ENCODE measurements around the gene KCNMA1.

The KCNMA1 gene

DNA sequence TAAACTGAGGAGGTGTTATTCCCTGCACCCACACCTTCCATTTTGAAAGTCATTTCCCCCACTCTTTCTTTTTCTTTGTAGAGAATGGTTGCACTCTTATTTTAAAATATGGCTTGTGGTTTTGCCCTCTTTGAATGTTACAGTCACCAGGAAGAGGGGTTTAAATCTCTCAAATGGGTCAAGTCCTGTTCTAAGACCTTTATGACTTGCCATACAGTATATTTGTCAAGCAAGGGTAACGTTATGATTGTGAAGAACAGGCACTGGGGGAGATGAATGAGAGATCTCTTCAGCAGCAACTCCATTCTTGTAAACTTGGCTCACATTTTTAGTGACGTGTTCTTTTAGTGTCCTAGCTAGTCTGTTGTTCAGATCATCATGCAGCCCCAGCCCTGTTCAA, 634.7 kb downstream of the KCNMA1 start:
- in situ Hi-C loops (cut with HindIII; ENCODE audit: low sequenced_read_pairs) = no loop called here
- no peak for DNase-seq (ENCODE audit: low read depth, low spot score)
- H3K4me3 ChIP-seq (ENCODE audit: low read depth, low read length) = no peak overlapping the region
- TF ChIP-seq, protein P1, sequence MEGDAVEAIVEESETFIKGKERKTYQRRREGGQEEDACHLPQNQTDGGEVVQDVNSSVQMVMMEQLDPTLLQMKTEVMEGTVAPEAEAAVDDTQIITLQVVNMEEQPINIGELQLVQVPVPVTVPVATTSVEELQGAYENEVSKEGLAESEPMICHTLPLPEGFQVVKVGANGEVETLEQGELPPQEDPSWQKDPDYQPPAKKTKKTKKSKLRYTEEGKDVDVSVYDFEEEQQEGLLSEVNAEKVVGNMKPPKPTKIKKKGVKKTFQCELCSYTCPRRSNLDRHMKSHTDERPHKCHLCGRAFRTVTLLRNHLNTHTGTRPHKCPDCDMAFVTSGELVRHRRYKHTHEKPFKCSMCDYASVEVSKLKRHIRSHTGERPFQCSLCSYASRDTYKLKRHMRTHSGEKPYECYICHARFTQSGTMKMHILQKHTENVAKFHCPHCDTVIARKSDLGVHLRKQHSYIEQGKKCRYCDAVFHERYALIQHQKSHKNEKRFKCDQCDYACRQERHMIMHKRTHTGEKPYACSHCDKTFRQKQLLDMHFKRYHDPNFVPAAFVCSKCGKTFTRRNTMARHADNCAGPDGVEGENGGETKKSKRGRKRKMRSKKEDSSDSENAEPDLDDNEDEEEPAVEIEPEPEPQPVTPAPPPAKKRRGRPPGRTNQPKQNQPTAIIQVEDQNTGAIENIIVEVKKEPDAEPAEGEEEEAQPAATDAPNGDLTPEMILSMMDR (IDR thresholded peaks at IDR 0.05; ENCODE audit: low read depth, low read length) = no peak

DNA sequence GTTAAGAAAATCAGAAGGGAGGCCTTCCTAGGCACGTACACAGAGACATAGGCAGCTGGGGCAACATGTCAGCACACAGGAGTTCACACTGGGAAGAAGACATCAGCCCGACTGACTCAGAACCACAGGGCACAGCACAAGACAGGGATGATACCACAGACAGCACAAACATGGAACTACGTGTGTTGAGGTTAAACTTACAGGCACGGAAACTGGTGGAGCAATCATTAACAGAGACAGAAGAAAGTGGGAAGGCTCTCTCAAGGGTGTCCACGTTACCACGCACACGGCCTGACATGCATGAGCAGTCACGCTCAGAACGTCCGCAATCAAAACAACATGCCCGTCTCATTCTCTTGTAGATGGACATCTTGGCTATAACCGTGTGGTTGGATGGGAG, 636.4 kb downstream of the KCNMA1 start:
- in situ Hi-C loops (cut with HindIII; ENCODE audit: low sequenced_read_pairs) = no loop called here
- H3K4me3 ChIP-seq (ENCODE audit: low read depth, low read length) = no peak overlapping the region
- TF ChIP-seq, protein P1 (IDR thresholded peaks at IDR 0.05; ENCODE audit: low read depth, low read length) = no peak
- no peak for DNase-seq (ENCODE audit: low read depth, low spot score)

DNA sequence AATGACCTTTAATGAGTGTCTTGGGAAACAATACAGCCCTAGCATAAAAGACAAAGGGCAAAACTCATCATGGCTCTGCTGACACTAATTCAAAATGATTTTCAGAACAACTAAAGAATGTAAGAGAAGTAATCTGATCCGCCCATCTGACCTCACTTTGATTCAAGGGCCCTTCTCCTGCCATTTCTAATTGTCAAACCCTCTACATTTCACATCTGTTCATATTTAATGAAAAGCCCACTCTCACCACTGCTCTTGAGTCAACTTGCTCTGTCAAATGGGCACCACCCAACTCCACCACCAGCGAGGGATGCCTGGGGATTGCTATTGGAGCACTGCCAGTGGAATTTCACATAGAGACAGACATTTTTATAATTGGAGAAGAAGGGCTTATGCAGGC, 639.2 kb downstream of the KCNMA1 start:
- DNase-seq (ENCODE audit: low read depth, low spot score) = no peak
- in situ Hi-C loops (cut with HindIII; ENCODE audit: low sequenced_read_pairs) = no loop called here
- no peak overlapping the region for H3K4me3 ChIP-seq (ENCODE audit: low read depth, low read length)
- TF ChIP-seq, protein P1 (IDR thresholded peaks at IDR 0.05; ENCODE audit: low read depth, low read length) = no peak

DNA sequence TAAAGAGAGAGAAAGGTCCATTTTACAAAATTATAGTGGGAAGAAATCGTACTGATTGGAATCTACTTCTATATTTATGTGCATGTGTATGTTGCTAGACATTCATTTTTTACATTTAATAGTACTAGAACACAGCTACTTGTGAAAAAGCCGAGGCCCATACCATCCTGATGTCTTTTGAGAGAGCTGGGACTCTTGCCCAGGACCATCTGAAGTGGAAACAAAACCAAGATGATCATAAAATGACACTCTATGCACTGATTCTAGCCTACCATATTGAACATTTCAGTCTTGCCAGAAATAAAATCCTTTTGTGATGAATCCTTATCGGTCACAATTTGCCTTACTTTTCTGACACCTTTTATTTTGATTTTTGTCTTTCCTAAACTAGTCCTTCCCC, 640.0 kb downstream of the KCNMA1 start:
- H3K4me3 ChIP-seq (ENCODE audit: low read depth, low read length) = no peak overlapping the region
- in situ Hi-C loops (cut with HindIII; ENCODE audit: low sequenced_read_pairs) = no loop called here
- DNase-seq (ENCODE audit: low read depth, low spot score) = no peak
- TF ChIP-seq, protein P1 (IDR thresholded peaks at IDR 0.05; ENCODE audit: low read depth, low read length) = no peak

DNA sequence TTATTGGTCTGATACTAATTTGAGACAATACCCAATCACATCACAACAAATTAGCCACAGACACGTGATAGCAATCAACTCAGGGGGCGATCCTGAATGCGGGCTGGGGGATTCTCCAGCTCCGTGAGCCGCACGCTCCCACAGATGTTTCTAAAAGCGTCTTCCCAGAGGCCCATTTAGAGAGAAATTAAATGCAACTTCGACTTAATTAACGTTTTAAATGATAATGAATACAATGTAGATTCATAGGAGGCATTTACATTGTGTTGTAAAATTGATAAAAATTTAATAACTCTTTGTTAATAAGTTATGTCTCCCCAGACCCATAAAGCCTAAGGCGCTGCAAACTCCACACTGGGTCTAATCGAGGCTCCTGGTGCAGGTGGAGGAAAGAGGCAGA, 642.6 kb downstream of the KCNMA1 start:
- H3K4me3 ChIP-seq (ENCODE audit: low read depth, low read length) = no peak overlapping the region
- TF ChIP-seq, protein P1 (IDR thresholded peaks at IDR 0.05; ENCODE audit: low read depth, low read length) = no peak
- DNase-seq (ENCODE audit: low read depth, low spot score) = no peak
- in situ Hi-C loops (cut with HindIII; ENCODE audit: low sequenced_read_pairs) = no loop called here

DNA sequence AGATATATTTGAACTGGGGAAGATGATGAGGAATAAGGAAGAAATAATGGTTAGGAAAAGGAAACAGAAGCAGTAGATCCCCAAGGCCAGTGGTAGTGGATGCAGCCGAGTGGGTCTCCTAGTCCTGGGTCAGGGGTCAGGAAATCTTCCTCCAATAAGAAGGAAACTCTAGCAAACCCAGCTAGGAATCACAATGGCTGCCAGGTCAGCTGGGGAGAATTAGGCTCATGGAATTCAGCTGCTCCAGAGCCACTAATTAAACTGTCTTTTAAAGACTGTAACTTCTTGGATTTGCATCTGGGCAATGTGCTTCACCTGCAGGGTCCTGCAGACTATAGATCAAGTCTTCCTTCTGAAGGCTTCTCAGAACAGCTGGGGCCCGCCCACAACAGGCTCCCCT, 644.4 kb downstream of the KCNMA1 start:
- in situ Hi-C loops (cut with HindIII; ENCODE audit: low sequenced_read_pairs) = no loop called here
- DNase-seq (ENCODE audit: low read depth, low spot score) = no peak
- no peak overlapping the region for H3K4me3 ChIP-seq (ENCODE audit: low read depth, low read length)
- TF ChIP-seq, protein P1 (IDR thresholded peaks at IDR 0.05; ENCODE audit: low read depth, low read length) = no peak

DNA sequence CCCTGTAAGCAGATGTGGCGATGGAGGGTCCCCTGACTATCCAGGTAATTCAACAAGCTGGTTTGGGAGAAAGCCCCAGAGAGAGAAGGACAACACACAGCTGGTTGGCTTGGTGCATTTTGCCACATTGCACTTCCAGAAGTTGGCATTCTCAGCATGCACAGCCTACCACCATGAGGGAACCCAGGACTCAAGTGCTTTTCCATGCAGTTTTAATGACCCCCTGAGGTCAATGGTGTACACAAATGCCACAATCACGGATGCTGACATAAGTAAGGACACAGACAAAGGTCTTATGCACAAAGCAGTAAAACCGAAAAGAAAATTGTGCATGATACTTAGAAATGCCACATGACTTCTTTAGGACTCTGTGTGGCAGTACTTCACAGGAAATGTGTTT, 645.1 kb downstream of the KCNMA1 start:
- no peak for DNase-seq (ENCODE audit: low read depth, low spot score)
- in situ Hi-C loops (cut with HindIII; ENCODE audit: low sequenced_read_pairs) = no loop called here
- TF ChIP-seq, protein P1 (IDR thresholded peaks at IDR 0.05; ENCODE audit: low read depth, low read length) = no peak
- no peak overlapping the region for H3K4me3 ChIP-seq (ENCODE audit: low read depth, low read length)
